Stimulated activated CD8-positive, alpha-beta memory T cell treated with anti-CD3 and anti-CD28 coated beads, Interleukin-12 subunit alpha, Interleukin-12 subunit beta, amount 100 ng/mL, for 4 hours (primary cell): ENCODE data around the gene MED10.

ENCODE experiments used
- DNase-seq: peaks from one replicate; pipeline ENCODE4 v3.0.0-alpha.2; 2020; ENCODE audit warnings: low read depth

MED10 gene

GRCh38 chr5:6377905-6378765 lies at the start of gene MED10:
Gene MED10, minus strand, starts transcription at chr5:6378547. Its CDS starts 64 bp downstream, at chr5:6378483.
- DNase-seq, result peak; percentile 89

- DNase-seq, result no peak
Observed at GRCh38 chr5:6427694-6428093, 49.3 kb upstream of the MED10 start.

GRCh38 chr5:6424700-6425099 lies 46.4 kb upstream of the MED10 start:
- no peak for DNase-seq

- DNase-seq, result no peak
Observed at GRCh38 chr5:6424110-6424659, 45.8 kb upstream of the MED10 start.

- DNase-seq, result no peak
Observed at GRCh38 chr5:6423327-6424109, 45.2 kb upstream of the MED10 start.

GRCh38 chr5:6419340-6419852 lies 41.0 kb upstream of the MED10 start:
- DNase-seq, result no peak

GRCh38 chr5:6418679-6419276 lies 40.4 kb upstream of the MED10 start:
- no peak for DNase-seq

GRCh38 chr5:6417657-6418056 lies 39.3 kb upstream of the MED10 start:
- DNase-seq, result no peak

- no peak for DNase-seq
Observed at GRCh38 chr5:6412811-6413210, 34.5 kb upstream of the MED10 start.

GRCh38 chr5:6411141-6411540 lies 32.8 kb upstream of the MED10 start:
- no peak for DNase-seq

GRCh38 chr5:6410421-6410820 lies 32.1 kb upstream of the MED10 start:
- DNase-seq, result no peak

GRCh38 chr5:6408627-6409446 lies 30.5 kb upstream of the MED10 start:
- no peak for DNase-seq

- no peak for DNase-seq
Observed at GRCh38 chr5:6408260-6408596, 29.9 kb upstream of the MED10 start.

GRCh38 chr5:6407558-6408259 lies 29.4 kb upstream of the MED10 start:
- DNase-seq, result no peak

- DNase-seq, result no peak
Observed at GRCh38 chr5:6405591-6405990, 27.2 kb upstream of the MED10 start.

GRCh38 chr5:6404129-6404528 lies 25.8 kb upstream of the MED10 start:
- no peak for DNase-seq

GRCh38 chr5:6403416-6403815 lies 25.1 kb upstream of the MED10 start:
- DNase-seq, result no peak

GRCh38 chr5:6402939-6403338 lies 24.6 kb upstream of the MED10 start:
- DNase-seq, result no peak

- DNase-seq, result no peak
Observed at GRCh38 chr5:6401410-6401809, 23.1 kb upstream of the MED10 start.

GRCh38 chr5:6399980-6400910 lies 21.9 kb upstream of the MED10 start:
- no peak for DNase-seq
